A673 (cell line): ENCODE measurements around the gene PTPN14.

Source experiments
- CTCF ChIP-seq: fragments of 300-800, 200-600 bp; sonication (generic); conservative IDR thresholded peaks from 2 replicates; pipeline ENCODE4 v1.5.1; 2017; ENCODE audit warnings: low read depth, mild to moderate bottlenecking, antibody characterized with exemption, low read length, moderate library complexity, mixed read lengths
- EZH2 ChIP-seq: fragments of 200-600 bp; sonication (generic); IDR thresholded peaks from 2 replicates; pipeline ENCODE4 v1.6.1; 2017; ENCODE audit warnings: borderline replicate concordance, low read depth, mild to moderate bottlenecking, mixed read lengths, antibody characterized with exemption, low read length; ENCODE audit not compliant: poor library complexity, severe bottlenecking

GRCh38 chr1:214417545-214418210 lies 133.7 kb downstream of the PTPN14 start:
- TF ChIP-seq CTCF: no peak
- no peak for TF ChIP-seq EZH2
